Esophagus squamous epithelium (tissue), 5 donors: Measurements from ENCODE around the gene BMP7. TPM values are rescaled to one million over a fixed set of nuclear protein-coding genes. Genes with fewer than 3 reads are reported as not detected.

Source experiments
- DNase-seq: peaks from one replicate; lab custom pipeline; 2025; lab: John Stamatoyannopoulos, UW
- H3K27ac ChIP-seq, 4 donors: fragments of 200-600 bp; sonication (generic); one replicate each; pipeline ENCODE4 v1.5.1; 2016 to 2019; ENCODE audit warnings: mild to moderate bottlenecking in 1 of 4
- H3K27me3 ChIP-seq, 4 donors: fragments of 200-600 bp; sonication (generic); 1 replicate in 3 of 4; 2 replicates in 1 of 4; pipeline versions ENCODE4 v1.5.1 to v1.6.0; 2017 to 2021; ENCODE audit warnings: antibody characterized with exemption in 1 of 4
- H3K36me3 ChIP-seq, 3 donors: fragments of 200-600 bp; sonication (generic); one replicate each; pipeline ENCODE4 v1.5.1; 2016 to 2019
- H3K4me1 ChIP-seq, 3 donors: fragments of 200-600 bp; sonication (generic); one replicate each; pipeline ENCODE4 v1.5.1; 2017 to 2019
- H3K4me3 ChIP-seq, 4 donors: fragments of 200-600 bp; sonication (generic); 1 replicate in 3 of 4; 2 replicates in 1 of 4; pipeline ENCODE4 v1.5.1; 2016 to 2019; ENCODE audit warnings: mild to moderate bottlenecking in 2 of 4, moderate library complexity in 1 of 4
- H3K9me3 ChIP-seq, 3 donors: fragments of 200-600 bp; sonication (generic); one replicate each; pipeline ENCODE4 v1.5.1; 2016 to 2019
- POLR2A ChIP-seq, 4 donors: fragments of 450-650 bp; IDR thresholded peaks; one replicate each; pipeline ENCODE4 v1.6.1; 2017; ENCODE audit warnings: antibody characterized with exemption in 4 of 4, mild to moderate bottlenecking in 4 of 4, moderate library complexity in 3 of 4
- WGBS, 2 donors: methylation state at CpG; one replicate each; pipeline ENCODE4 v1.1.5; 2018; 5-methylcytosine and 5-hydroxymethylcytosine counted together
- intact Hi-C: fragments of 100-400 bp; cut with DNase I; formaldehyde crosslinking; loops from one replicate; pipeline ENCODE4 v1.15.0; 2022
- total RNA-seq, 4 donors: library from RNA; depleted of rRNA; stranded (reverse); fragments of >200 nt; gene quantifications; one replicate each; pipeline ENCODE4 v1.1.0, GENCODE V29; 2016
- TF ChIP-seq, protein P1 (sequence below), 6 experiments: fragments of 450-650 bp in 4 of 6; fragments of 200-600 bp in 2 of 6; sonication (generic) in 2 of 6; IDR thresholded peaks; one replicate each; pipeline ENCODE4 v1.5.1; 2016 to 2019; ENCODE audit warnings: antibody characterized with exemption in 6 of 6, mild to moderate bottlenecking in 4 of 6, moderate library complexity in 4 of 6
- donor health status: DM: yes; HTN: yes; CAD: no.

Gene BMP7
- total RNA-seq, 4 donors from 2014 or later, result 21.8 to 59.8 (median 35.1) TPM

DNA sequence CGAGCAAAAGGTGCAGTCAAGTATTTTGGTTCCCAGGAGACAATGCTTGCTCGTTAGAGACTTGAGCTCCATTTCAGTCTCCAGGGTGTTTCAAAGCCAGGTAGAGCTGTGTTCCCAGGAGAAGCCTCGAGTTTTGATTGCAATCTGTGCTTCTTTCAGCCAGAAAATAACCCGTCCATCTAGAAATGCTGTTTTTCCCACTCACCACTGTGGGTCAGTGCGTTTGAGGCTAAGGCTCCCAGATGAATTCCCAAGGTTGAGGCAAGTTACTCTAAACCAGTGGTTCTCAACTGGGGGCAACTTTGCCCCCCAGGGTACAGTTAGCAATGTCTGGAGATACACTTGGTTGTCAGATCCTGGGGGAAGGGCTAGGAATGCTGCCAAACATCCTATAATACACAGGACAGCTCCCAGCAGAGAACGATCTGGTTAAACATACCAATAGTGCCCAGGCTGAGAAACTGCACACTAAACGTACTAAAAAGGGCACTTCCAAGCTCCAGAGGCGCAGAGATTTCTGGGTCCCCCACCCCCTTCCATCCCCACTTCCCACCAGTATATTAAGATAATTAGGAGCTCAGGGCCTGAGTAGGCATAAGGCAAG lies 13.8 kb downstream of the BMP7 start:
- H3K9me3 ChIP-seq, result no peaks in the 10 kb centered on the region
- H3K4me1 ChIP-seq, result peaks cover 0 to 39% (median 6%) of the 10 kb centered on the region in 3 donors
- intact Hi-C loops, result no loop called here
- WGBS, 2 donors, result 48 to 57% methylated on average over 8 of the region's 8 CpGs
- H3K36me3 ChIP-seq, result no peaks in the 10 kb centered on the region
- TF ChIP-seq, protein P1, sequence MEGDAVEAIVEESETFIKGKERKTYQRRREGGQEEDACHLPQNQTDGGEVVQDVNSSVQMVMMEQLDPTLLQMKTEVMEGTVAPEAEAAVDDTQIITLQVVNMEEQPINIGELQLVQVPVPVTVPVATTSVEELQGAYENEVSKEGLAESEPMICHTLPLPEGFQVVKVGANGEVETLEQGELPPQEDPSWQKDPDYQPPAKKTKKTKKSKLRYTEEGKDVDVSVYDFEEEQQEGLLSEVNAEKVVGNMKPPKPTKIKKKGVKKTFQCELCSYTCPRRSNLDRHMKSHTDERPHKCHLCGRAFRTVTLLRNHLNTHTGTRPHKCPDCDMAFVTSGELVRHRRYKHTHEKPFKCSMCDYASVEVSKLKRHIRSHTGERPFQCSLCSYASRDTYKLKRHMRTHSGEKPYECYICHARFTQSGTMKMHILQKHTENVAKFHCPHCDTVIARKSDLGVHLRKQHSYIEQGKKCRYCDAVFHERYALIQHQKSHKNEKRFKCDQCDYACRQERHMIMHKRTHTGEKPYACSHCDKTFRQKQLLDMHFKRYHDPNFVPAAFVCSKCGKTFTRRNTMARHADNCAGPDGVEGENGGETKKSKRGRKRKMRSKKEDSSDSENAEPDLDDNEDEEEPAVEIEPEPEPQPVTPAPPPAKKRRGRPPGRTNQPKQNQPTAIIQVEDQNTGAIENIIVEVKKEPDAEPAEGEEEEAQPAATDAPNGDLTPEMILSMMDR (IDR thresholded peaks at IDR 0.05), result no peak
- TF ChIP-seq POLR2A (IDR thresholded peaks at IDR 0.05), result no peak
- no peak overlapping the region for H3K27ac ChIP-seq
- peaks cover 0 to 28% (median 0%) of the 10 kb centered on the region in 4 donors for H3K27me3 ChIP-seq
- H3K4me3 ChIP-seq, result no peak overlapping the region
- DNase-seq, result no peak

DNA sequence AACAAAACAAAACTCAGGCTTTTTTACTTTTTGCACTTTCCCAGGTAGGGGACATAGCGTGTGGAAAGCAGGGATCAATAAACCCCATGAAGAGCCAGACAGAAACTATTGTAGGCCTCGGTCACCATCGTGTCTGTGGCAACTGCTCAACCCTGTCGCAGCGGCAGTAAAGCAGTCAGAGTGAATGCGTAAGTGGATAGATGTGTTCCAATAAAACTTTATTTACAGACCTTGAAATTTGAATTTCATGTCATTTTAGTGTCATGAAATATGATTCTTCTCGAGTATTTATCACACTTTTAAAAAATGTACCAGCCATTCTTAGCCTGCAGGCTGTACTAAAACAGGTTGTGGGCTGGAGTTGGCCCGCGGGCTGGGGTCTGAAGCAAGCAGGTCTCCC lies 14.5 kb downstream of the BMP7 start:
- no peaks in the 10 kb centered on the region for H3K9me3 ChIP-seq
- no peak overlapping the region for H3K27ac ChIP-seq
- no peak for TF ChIP-seq POLR2A (IDR thresholded peaks at IDR 0.05)
- TF ChIP-seq, protein P1 (IDR thresholded peaks at IDR 0.05), result no peak
- peaks cover 0 to 39% (median 5%) of the 10 kb centered on the region in 3 donors for H3K4me1 ChIP-seq
- H3K4me3 ChIP-seq, result no peak overlapping the region
- peaks cover 0 to 28% (median 0%) of the 10 kb centered on the region in 4 donors for H3K27me3 ChIP-seq
- H3K36me3 ChIP-seq, result no peaks in the 10 kb centered on the region
- no peak for DNase-seq
- 86 to 89% methylated on average over 7 to 9 of the region's 9 CpGs for WGBS, 2 donors
- intact Hi-C loops, result no loop called here

DNA sequence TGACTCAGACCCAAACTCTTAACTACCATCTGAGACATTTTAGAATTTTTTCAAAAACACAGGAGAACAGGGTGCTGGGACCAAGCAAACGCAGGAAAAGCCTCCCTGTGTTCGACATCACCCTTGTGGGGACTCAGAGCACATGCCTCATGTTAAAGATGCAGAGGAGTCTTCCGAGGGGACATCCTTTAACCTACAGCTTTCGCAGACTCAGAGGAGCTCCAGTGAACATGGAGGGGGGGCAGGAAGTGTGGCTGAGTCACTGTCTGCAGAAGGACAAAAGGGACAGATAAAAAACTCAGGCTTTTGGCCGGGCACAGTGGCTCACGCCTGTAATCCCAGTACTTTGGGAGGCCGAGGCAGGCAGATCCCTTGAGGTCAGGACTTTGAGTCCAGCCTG lies 15.1 kb downstream of the BMP7 start:
- H3K9me3 ChIP-seq, result no peaks in the 10 kb centered on the region
- H3K27ac ChIP-seq, result no peak overlapping the region
- H3K4me1 ChIP-seq, result peaks cover 0 to 38% (median 3%) of the 10 kb centered on the region in 3 donors
- H3K4me3 ChIP-seq, result no peak overlapping the region
- DNase-seq, result no peak
- H3K36me3 ChIP-seq, result no peaks in the 10 kb centered on the region
- TF ChIP-seq, protein P1 (IDR thresholded peaks at IDR 0.05), result no peak
- TF ChIP-seq POLR2A (IDR thresholded peaks at IDR 0.05), result no peak
- intact Hi-C loops, result no loop called here
- WGBS, 2 donors, result 30 to 39% methylated on average over 4 to 7 of the region's 7 CpGs
- peaks cover 0 to 23% (median 0%) of the 10 kb centered on the region in 4 donors for H3K27me3 ChIP-seq

DNA sequence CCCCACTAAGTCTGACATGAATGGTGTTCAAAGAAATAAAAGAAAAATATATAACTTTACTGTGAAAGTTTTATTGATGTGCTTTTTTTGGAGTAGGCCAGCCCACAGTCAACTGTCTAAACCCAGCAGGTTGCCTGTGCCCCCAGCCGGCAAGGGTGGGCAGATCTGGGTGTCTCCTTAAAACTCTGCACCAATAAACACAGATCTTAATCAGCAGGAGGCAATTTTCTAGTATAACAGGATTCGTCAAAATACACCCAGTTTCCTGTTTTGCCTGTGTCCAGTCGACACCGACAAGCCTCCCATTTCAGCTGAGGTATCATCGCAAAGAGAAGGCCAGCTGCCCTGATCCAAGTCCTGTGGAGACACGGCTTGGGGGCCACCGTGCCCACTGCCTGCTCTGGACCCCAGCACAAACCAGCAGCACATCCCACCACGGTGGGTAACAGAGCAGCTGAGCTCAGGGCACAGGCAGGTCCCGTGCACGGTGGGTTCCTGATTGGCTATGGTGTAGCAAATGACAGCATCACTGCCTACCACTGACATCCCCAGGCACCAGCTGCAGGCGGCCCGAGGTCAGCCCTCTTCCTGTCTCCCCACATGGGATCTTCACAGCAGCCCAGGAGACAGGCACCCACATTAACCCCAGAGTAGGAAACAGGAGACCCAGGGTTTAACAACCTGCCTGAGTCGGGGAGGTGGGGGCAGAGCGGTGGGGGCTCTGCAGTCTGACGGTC lies 15.7 kb downstream of the BMP7 start:
- 48 to 62% methylated on average over 5 to 8 of the region's 15 CpGs for WGBS, 2 donors
- intact Hi-C loops, result no loop called here

More for the DNA sequence above, 15.7 kb downstream of the BMP7 start:
- Histone ChIP-seq H3K4me3 (no peak overlapping the region), H3K36me3 (no peaks in the 10 kb centered on the region), H3K27ac (no peak overlapping the region), H3K27me3 (peaks cover 0 to 20% (median 0%) of the 10 kb centered on the region in 4 donors), H3K9me3 (no peaks in the 10 kb centered on the region), H3K4me1 (peaks cover 0 to 36% (median 3%) of the 10 kb centered on the region in 3 donors)
- TF ChIP-seq, protein P1 (IDR thresholded peaks at IDR 0.05), result no peak
- TF ChIP-seq POLR2A (IDR thresholded peaks at IDR 0.05), result no peak
- no peak for DNase-seq
